SH-SY5Y (cell line): ENCODE results near the gene OSTC.

Experiments
- GATA2 ChIP-seq: IDR thresholded peaks from 2 replicates; pipeline ENCODE4 v1.6.1; 2011; ENCODE audit warnings: mild to moderate bottlenecking, low read depth, low read length
- GATA3 ChIP-seq: IDR thresholded peaks from 2 replicates; pipeline ENCODE4 v1.6.1; 2011; ENCODE audit warnings: low read depth, mild to moderate bottlenecking, low read length, moderate library complexity

DNA sequence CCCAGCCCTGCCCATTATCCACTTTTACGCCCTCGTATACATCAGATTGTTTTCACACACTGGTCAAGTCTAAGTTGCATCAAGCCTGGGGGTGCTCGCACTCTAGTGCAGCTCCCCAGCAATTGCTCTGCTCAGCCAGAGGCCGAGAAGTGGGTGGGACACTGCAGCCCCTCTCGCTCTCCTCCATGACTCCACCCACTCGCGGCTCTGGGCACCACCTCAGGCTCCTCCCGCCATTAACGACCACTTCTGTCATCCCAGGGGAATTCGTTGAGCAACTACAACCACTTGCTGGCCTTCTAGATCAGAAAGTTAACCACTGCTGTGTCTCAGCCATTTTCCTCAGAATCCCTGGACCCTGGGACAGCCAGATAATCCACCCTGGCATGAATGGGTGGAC lies 58.8 kb downstream of the OSTC start:
- no peak for TF ChIP-seq GATA2
- no peak for TF ChIP-seq GATA3
